H9 (cell line): ENCODE measurements around the gene HDAC3. TPM values are rescaled to one million over a fixed set of nuclear protein-coding genes. Genes with fewer than 3 reads are reported as not detected.

ENCODE experiments used
- DNase-seq: peaks from one replicate; pipeline ENCODE4 v3.0.0-alpha.2; 2017
- H2AFZ ChIP-seq: one replicate; pipeline ENCODE4 v1.6.1; 2013; ENCODE audit warnings: mild to moderate bottlenecking, low read length, control low read depth, moderate library complexity
- H2AK5ac ChIP-seq: 2 replicates; pipeline ENCODE4 v1.6.1; 2013; ENCODE audit warnings: low read length, control low read depth, mixed read lengths; ENCODE audit not compliant: insufficient read length
- H2BK120ac ChIP-seq: one replicate; pipeline ENCODE4 v1.6.1; 2013; ENCODE audit warnings: low read depth, mild to moderate bottlenecking, low read length, control low read depth, inconsistent platforms; ENCODE audit not compliant: poor library complexity, severe bottlenecking
- H2BK12ac ChIP-seq: 2 replicates; pipeline ENCODE4 v1.6.1; 2013; ENCODE audit warnings: low read length, control low read depth, mixed read lengths, low read depth; ENCODE audit not compliant: insufficient read length
- H2BK15ac ChIP-seq: 2 replicates; pipeline ENCODE4 v1.6.1; 2013; ENCODE audit warnings: low read depth, low read length, control low read depth
- H2BK20ac ChIP-seq: one replicate; pipeline ENCODE4 v1.6.1; 2013; ENCODE audit warnings: low read depth, mild to moderate bottlenecking, low read length, control low read depth, inconsistent platforms; ENCODE audit not compliant: poor library complexity, severe bottlenecking
- H2BK5ac ChIP-seq: 2 replicates; pipeline ENCODE4 v1.6.1; 2013; ENCODE audit warnings: low read length, control low read depth, mixed read lengths; ENCODE audit not compliant: insufficient read length
- H3K14ac ChIP-seq: 2 replicates; pipeline ENCODE4 v1.6.1; 2013; ENCODE audit warnings: low read length, control low read depth; ENCODE audit not compliant: insufficient read depth
- H3K18ac ChIP-seq: 2 replicates; pipeline ENCODE4 v1.6.1; 2013; ENCODE audit warnings: low read depth, mild to moderate bottlenecking, mixed read lengths, low read length, control low read depth; ENCODE audit not compliant: insufficient read length
- H3K23ac ChIP-seq: 2 replicates; pipeline ENCODE4 v1.6.1; 2013; ENCODE audit warnings: low read length, control low read depth, mixed read lengths, low read depth; ENCODE audit not compliant: insufficient read length
- H3K23me2 ChIP-seq: 2 replicates; pipeline ENCODE4 v1.6.1; 2013; ENCODE audit warnings: low read depth, mild to moderate bottlenecking, mixed read lengths, low read length, control low read depth; ENCODE audit not compliant: insufficient read length, poor library complexity, severe bottlenecking
- H3K27ac ChIP-seq: 2 replicates; pipeline ENCODE4 v1.5.1; 2013; ENCODE audit warnings: low read length, control low read depth, mixed read lengths, low read depth; ENCODE audit not compliant: insufficient read length
- H3K27me3 ChIP-seq: 2 replicates; pipeline ENCODE4 v1.6.1; 2013; ENCODE audit warnings: low read length, control low read depth, inconsistent platforms; ENCODE audit not compliant: insufficient read depth
- H3K4ac ChIP-seq: 2 replicates; pipeline ENCODE4 v1.6.1; 2013; ENCODE audit warnings: low read depth, mild to moderate bottlenecking, control low read depth, inconsistent platforms, low read length, moderate library complexity
- H3K4me1 ChIP-seq: 2 replicates; pipeline ENCODE4 v1.6.1; 2013; ENCODE audit warnings: low read length, control low read depth, inconsistent platforms; ENCODE audit not compliant: insufficient read depth
- H3K4me2 ChIP-seq: 2 replicates; pipeline ENCODE4 v1.6.1; 2013; ENCODE audit warnings: low read length, control low read depth, mixed read lengths; ENCODE audit not compliant: insufficient read length, insufficient read depth
- H3K56ac ChIP-seq: 2 replicates; pipeline ENCODE4 v1.6.1; 2013; ENCODE audit warnings: low read depth, mild to moderate bottlenecking, mixed read lengths, low read length, control low read depth; ENCODE audit not compliant: insufficient read length
- H3K79me1 ChIP-seq: 2 replicates; pipeline ENCODE4 v1.6.1; 2013; ENCODE audit warnings: low read depth, mild to moderate bottlenecking, moderate library complexity, low read length, control low read depth, inconsistent platforms; ENCODE audit not compliant: insufficient read depth, poor library complexity, severe bottlenecking
- H3K79me2 ChIP-seq: 2 replicates; pipeline ENCODE4 v1.6.1; 2013; ENCODE audit warnings: low read length, control low read depth, inconsistent platforms; ENCODE audit not compliant: insufficient read depth
- H3K9ac ChIP-seq: 2 replicates; pipeline ENCODE4 v1.6.1; 2013; ENCODE audit warnings: low read length, control low read depth, mixed read lengths; ENCODE audit not compliant: insufficient read length; ENCODE audit errors: extremely low read depth
- H3K9me3 ChIP-seq: one replicate; pipeline ENCODE4 v1.6.1; 2013; ENCODE audit warnings: low read depth, low read length, inconsistent platforms; ENCODE audit not compliant: control insufficient read depth
- H3T11ph ChIP-seq: one replicate; pipeline ENCODE4 v1.6.1; 2013; ENCODE audit warnings: mild to moderate bottlenecking, low read length, control low read depth, inconsistent platforms
- H4K20me1 ChIP-seq: one replicate; pipeline ENCODE4 v1.6.1; 2013; ENCODE audit not compliant: control insufficient read depth, insufficient read length, insufficient read depth
- H4K5ac ChIP-seq: 2 replicates; pipeline ENCODE4 v1.6.1; 2013; ENCODE audit warnings: low read depth, mild to moderate bottlenecking, mixed read lengths, low read length, control low read depth; ENCODE audit not compliant: insufficient read length
- H4K8ac ChIP-seq: replicated peaks from 2 replicates; pipeline ENCODE4 v1.6.1; 2013; ENCODE audit warnings: low read length, control low read depth, mixed read lengths, low read depth; ENCODE audit not compliant: insufficient read length
- H4K91ac ChIP-seq: 2 replicates; pipeline ENCODE4 v1.6.1; 2013; ENCODE audit warnings: low read depth, mild to moderate bottlenecking, moderate library complexity, mixed read lengths, low read length, control low read depth; ENCODE audit not compliant: insufficient read length
- H3K27ac Mint-ChIP-seq, 3 experiments: 2 replicates in 2 of 3; 3 replicates in 1 of 3; pipeline ENCODE4 v1.8.0; 2020 to 2021; ENCODE audit warnings: mixed read lengths in 3 of 3, mild to moderate bottlenecking in 1 of 3, moderate library complexity in 1 of 3
- H3K27me3 Mint-ChIP-seq: 2 replicates; pipeline ENCODE4 v1.8.0; 2021; ENCODE audit warnings: low read depth, mild to moderate bottlenecking, moderate library complexity, mixed read lengths
- H3K36me3 Mint-ChIP-seq, 3 experiments: 2 replicates in 2 of 3; 3 replicates in 1 of 3; pipeline ENCODE4 v1.8.0; 2020 to 2021; ENCODE audit warnings: low read depth in 3 of 3, mixed read lengths in 3 of 3; ENCODE audit not compliant: insufficient read depth in 1 of 3
- H3K4me1 Mint-ChIP-seq, 2 experiments: 2 replicates each; pipeline ENCODE4 v1.8.0; 2020; ENCODE audit warnings: mixed read lengths in 2 of 2
- H3K4me3 Mint-ChIP-seq, 2 experiments: 2 replicates in 1 of 2; 3 replicates in 1 of 2; pipeline ENCODE4 v1.8.0; 2020 to 2021; ENCODE audit warnings: mild to moderate bottlenecking in 2 of 2, mixed read lengths in 2 of 2, moderate library complexity in 1 of 2
- H3K9me3 Mint-ChIP-seq, 2 experiments: 2 replicates in 1 of 2; 3 replicates in 1 of 2; pipeline ENCODE4 v1.8.0; 2020; ENCODE audit warnings: mild to moderate bottlenecking in 2 of 2, mixed read lengths in 2 of 2, moderate library complexity in 1 of 2
- WGBS: extraction: QIAGEN DNeasy Blood & Tissue Kit; methylation state at CpG from one replicate; pipeline ENCODE4 v1.1.7; 2013; ENCODE audit warnings: missing lambda C conversion rate, low lambda C conversion rate, mixed read lengths; ENCODE audit not compliant: insufficient read length; ENCODE audit errors: extremely low coverage; 5-methylcytosine and 5-hydroxymethylcytosine counted together
- total RNA-seq: library from RNA; stranded (reverse); gene quantifications from 2 replicates; pipeline ENCODE4 v1.2.1, GENCODE V29; 2021
- TF ChIP-seq, protein P1 (sequence below): fragments of 200-600 bp; sonication (generic); conservative IDR thresholded peaks from 3 replicates; pipeline ENCODE4 v1.8.0; 2021; ENCODE audit warnings: antibody characterized with exemption, mild to moderate bottlenecking

HDAC3 gene
- total RNA-seq, 1 experiment from 2014 or later: 98.3 TPM

- no peaks in the 10 kb centered on the region for H3K79me2 ChIP-seq
- no peaks in the 10 kb centered on the region for H3K79me1 ChIP-seq
- H3K27me3 ChIP-seq: no peaks in the 10 kb centered on the region
- peaks cover 31 to 35% of the 10 kb centered on the region in 2 experiments for H3K4me1 Mint-ChIP-seq
- no peak overlapping the region for H3K23ac ChIP-seq
- TF ChIP-seq, protein P1, sequence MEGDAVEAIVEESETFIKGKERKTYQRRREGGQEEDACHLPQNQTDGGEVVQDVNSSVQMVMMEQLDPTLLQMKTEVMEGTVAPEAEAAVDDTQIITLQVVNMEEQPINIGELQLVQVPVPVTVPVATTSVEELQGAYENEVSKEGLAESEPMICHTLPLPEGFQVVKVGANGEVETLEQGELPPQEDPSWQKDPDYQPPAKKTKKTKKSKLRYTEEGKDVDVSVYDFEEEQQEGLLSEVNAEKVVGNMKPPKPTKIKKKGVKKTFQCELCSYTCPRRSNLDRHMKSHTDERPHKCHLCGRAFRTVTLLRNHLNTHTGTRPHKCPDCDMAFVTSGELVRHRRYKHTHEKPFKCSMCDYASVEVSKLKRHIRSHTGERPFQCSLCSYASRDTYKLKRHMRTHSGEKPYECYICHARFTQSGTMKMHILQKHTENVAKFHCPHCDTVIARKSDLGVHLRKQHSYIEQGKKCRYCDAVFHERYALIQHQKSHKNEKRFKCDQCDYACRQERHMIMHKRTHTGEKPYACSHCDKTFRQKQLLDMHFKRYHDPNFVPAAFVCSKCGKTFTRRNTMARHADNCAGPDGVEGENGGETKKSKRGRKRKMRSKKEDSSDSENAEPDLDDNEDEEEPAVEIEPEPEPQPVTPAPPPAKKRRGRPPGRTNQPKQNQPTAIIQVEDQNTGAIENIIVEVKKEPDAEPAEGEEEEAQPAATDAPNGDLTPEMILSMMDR: no peak
- H4K20me1 ChIP-seq: no peaks in the 10 kb centered on the region
- H3K27ac Mint-ChIP-seq: no peak overlapping the region
- no peak overlapping the region for H2BK5ac ChIP-seq
- no peak overlapping the region for H3K4me2 ChIP-seq
- no peak overlapping the region for H3T11ph ChIP-seq
- H4K91ac ChIP-seq: no peak overlapping the region
- DNase-seq: no peak
- peaks cover 0 to 4% of the 10 kb centered on the region in 2 experiments; a peak in 1 of 5 replicates for H3K9me3 Mint-ChIP-seq
- no peak overlapping the region for H3K56ac ChIP-seq
- H2BK20ac ChIP-seq: no peak overlapping the region
- H3K23me2 ChIP-seq: no peaks in the 10 kb centered on the region
- no peak overlapping the region for H3K27ac ChIP-seq
- H2BK12ac ChIP-seq: no peak overlapping the region
- no peak overlapping the region for H3K18ac ChIP-seq
- no peak overlapping the region for H2BK120ac ChIP-seq
- H3K27me3 Mint-ChIP-seq: no peaks in the 10 kb centered on the region
- H3K9ac ChIP-seq: no peak overlapping the region
- H2AFZ ChIP-seq: no peak overlapping the region
- peaks cover 35 to 41% (median 39%) of the 10 kb centered on the region in 3 experiments for H3K36me3 Mint-ChIP-seq
- WGBS: no CpG with 5 or more reads among the region's 4 CpGs
- no peak overlapping the region for H3K4ac ChIP-seq
- H4K8ac ChIP-seq: no peak overlapping the region
- no peak overlapping the region for H3K4me3 Mint-ChIP-seq
- no peak overlapping the region for H4K5ac ChIP-seq
- H2AK5ac ChIP-seq: no peak overlapping the region
- H3K4me1 ChIP-seq: peaks cover 6% of the 10 kb centered on the region
- no peaks in the 10 kb centered on the region for H3K9me3 ChIP-seq
- H2BK15ac ChIP-seq: no peak overlapping the region
- H3K14ac ChIP-seq: no peak overlapping the region
These were observed 39.0 kb upstream of the HDAC3 start for GRCh38 chr5:141675672-141676071.
